ENCODE measurements around the gene SLC24A2. TPM values are rescaled to one million over a fixed set of nuclear protein-coding genes. Genes with fewer than 3 reads are reported as not detected.

SLC24A2 gene
- total and polyA plus RNA-seq, 12 donors: under 0.01 to 0.26 (median 0.11) TPM; not detected in 5

GRCh38 chr9:19768798-19769197 is 20.0 kb downstream of the SLC24A2 start:
- ATAC-seq (no peak), DNase-seq (no peak)
- Histone ChIP-seq H3K4me1 (no peaks in the 10 kb centered on the region), H3K36me3 (no peaks in the 10 kb centered on the region), H3K4me3 (no peak overlapping the region), H3K9me3 (peaks cover 0 to 30% (median 4%) of the 10 kb centered on the region in 11 donors), H3K27ac (no peak overlapping the region), H3K27me3 (no peaks in the 10 kb centered on the region)
- 53 to 63% methylated on average over 1 of the region's 1 CpG for WGBS, 2 donors
- TF ChIP-seq CTCF (IDR thresholded peaks at IDR 0.05): no peak
- intact Hi-C loops (cut with DNase I): no loop called here

GRCh38 chr9:19759066-19759465 is 29.8 kb downstream of the SLC24A2 start:
- no peak for ATAC-seq
- DNase-seq: no peak
- no peak for TF ChIP-seq CTCF (IDR thresholded peaks at IDR 0.05)
- Histone ChIP-seq H3K27me3 (no peaks in the 10 kb centered on the region), H3K36me3 (no peaks in the 10 kb centered on the region), H3K27ac (no peak overlapping the region), H3K4me3 (no peak overlapping the region), H3K4me1 (no peaks in the 10 kb centered on the region), H3K9me3 (peaks cover 0 to 17% (median 0%) of the 10 kb centered on the region in 11 donors)
- WGBS, 2 donors: 87 to 93% methylated on average over 1 of the region's 1 CpG
- intact Hi-C loops (cut with DNase I): no loop called here

- Histone ChIP-seq H3K27ac (no peak overlapping the region), H3K9me3 (peaks cover 0 to 12% (median 0%) of the 10 kb centered on the region in 11 donors), H3K36me3 (no peaks in the 10 kb centered on the region), H3K4me3 (no peak overlapping the region), H3K4me1 (no peaks in the 10 kb centered on the region), H3K27me3 (no peaks in the 10 kb centered on the region)
- ATAC-seq: no peak
- no peak for TF ChIP-seq CTCF (IDR thresholded peaks at IDR 0.05)
- DNase-seq: no peak
- intact Hi-C loops (cut with DNase I): no loop called here
These were observed 31.1 kb downstream of the SLC24A2 start for GRCh38 chr9:19757745-19758144.

GRCh38 chr9:19754921-19755320 is 33.9 kb downstream of the SLC24A2 start:
- no peaks in the 10 kb centered on the region for H3K36me3 ChIP-seq
- WGBS, 2 donors: 85 to 86% methylated on average over 2 of the region's 2 CpGs
- H3K27me3 ChIP-seq: no peaks in the 10 kb centered on the region
- H3K4me1 ChIP-seq: no peaks in the 10 kb centered on the region
- no peaks in the 10 kb centered on the region for H3K9me3 ChIP-seq
- H3K27ac ChIP-seq: no peak overlapping the region
- ATAC-seq (no peak), DNase-seq (no peak)
- intact Hi-C loops (cut with DNase I): no loop called here
- no peak for TF ChIP-seq CTCF (IDR thresholded peaks at IDR 0.05)
- H3K4me3 ChIP-seq: no peak overlapping the region

Measured in heart right ventricle (tissue), 16 donors.